Measurements from ENCODE around the gene FGF10. TPM values are rescaled to one million over a fixed set of nuclear protein-coding genes. Genes with fewer than 3 reads are reported as not detected.

FGF10 gene
- total RNA-seq, 1 experiment from 2014 or later: 0.37 TPM

GRCh38 chr5:44358421-44358820, 30.8 kb downstream of the FGF10 start:
- ATAC-seq: no peak
- TF ChIP-seq ARID4B (CRISPR knock-in tag; IDR thresholded peaks at IDR 0.05; ENCODE audit: borderline replicate concordance): no peak
- TF ChIP-seq ZNF425 (CRISPR knock-in tag; conservative IDR thresholded peaks at IDR 0.05): no peak
- TF ChIP-seq ATF1 (CRISPR knock-in tag; IDR thresholded peaks at IDR 0.05): no peak
- no peak for TF ChIP-seq ATF2 (CRISPR knock-in tag; IDR thresholded peaks at IDR 0.05; ENCODE audit: borderline replicate concordance, low read depth)
- no peak for TF ChIP-seq OVOL2 (CRISPR knock-in tag; IDR thresholded peaks at IDR 0.05; ENCODE audit: borderline replicate concordance)
- TF ChIP-seq KAT7 (CRISPR knock-in tag; IDR thresholded peaks at IDR 0.05; ENCODE audit: borderline replicate concordance): no peak
- TF ChIP-seq FOXJ3 (CRISPR knock-in tag; IDR thresholded peaks at IDR 0.05; ENCODE audit: borderline replicate concordance): no peak
- no peak for TF ChIP-seq NFYB (CRISPR knock-in tag; conservative IDR thresholded peaks at IDR 0.05; ENCODE audit: low read depth)
- no peak for TF ChIP-seq ZBTB43 (CRISPR knock-in tag; IDR thresholded peaks at IDR 0.05)
- TF ChIP-seq CTCF (IDR thresholded peaks at IDR 0.05): no peak
- no peak for TF ChIP-seq JUN (CRISPR knock-in tag; IDR thresholded peaks at IDR 0.05)
- Mint-ChIP-seq H3K4me3 (no peak overlapping the region), H3K36me3 (no peaks in the 10 kb centered on the region), H3K9me3 (no peaks in the 10 kb centered on the region), H3K4me1 (no peaks in the 10 kb centered on the region), H3K27ac (no peak overlapping the region), H3K27me3 (ENCODE audit: low read depth) (no peaks in the 10 kb centered on the region)
- ChIA-PET POLR2A (no interaction called here), CTCF (no interaction called here)
- no peak for DNase-seq (ENCODE audit: low spot score)

- DNase-seq (ENCODE audit: low spot score) (no peak), ATAC-seq (no peak)
- POLR2A ChIA-PET: no interaction called here
- no peak overlapping the region for H3K27ac Mint-ChIP-seq
- H3K9me3 Mint-ChIP-seq: no peaks in the 10 kb centered on the region
- H3K36me3 Mint-ChIP-seq: no peaks in the 10 kb centered on the region
- H3K4me1 Mint-ChIP-seq: no peaks in the 10 kb centered on the region
- no peak overlapping the region for H3K4me3 Mint-ChIP-seq
- no peaks in the 10 kb centered on the region for H3K27me3 Mint-ChIP-seq (ENCODE audit: low read depth)
- TF ChIP-seq ETV6 (CRISPR knock-in tag; IDR thresholded peaks at IDR 0.05) (no peak), ZBTB43 (CRISPR knock-in tag; IDR thresholded peaks at IDR 0.05) (no peak), OVOL2 (CRISPR knock-in tag; IDR thresholded peaks at IDR 0.05; ENCODE audit: borderline replicate concordance) (no peak), ATF6 (CRISPR knock-in tag; IDR thresholded peaks at IDR 0.05) (no peak), ZNF671 (CRISPR knock-in tag; IDR thresholded peaks at IDR 0.05) (no peak), SP1 (CRISPR knock-in tag; conservative IDR thresholded peaks at IDR 0.05) (no peak)
- CTCF ChIA-PET: no interaction called here
Observed at GRCh38 chr5:44356231-44356630, 33.0 kb downstream of the FGF10 start.

Data from WTC11 (cell line).